K562 (cell line): ENCODE measurements around the gene IMMP2L.

Experiments
- CBX5 ChIP-seq: IDR thresholded peaks from 2 replicates; pipeline ENCODE4 v1.6.1; 2014; ENCODE audit warnings: low read depth, borderline replicate concordance
- CTCF ChIP-seq, 3 experiments: IDR thresholded peaks in 2 of 3; conservative IDR thresholded peaks in 1 of 3; 2 replicates each; pipeline ENCODE4 v1.5.1; 2011 to 2012; ENCODE audit warnings: low read length in 3 of 3, mild to moderate bottlenecking in 3 of 3, control low read depth in 2 of 3, improper control_type of control experiment in 1 of 3, inconsistent platforms in 1 of 3, low read depth in 1 of 3, mixed read lengths in 1 of 3, moderate library complexity in 1 of 3; ENCODE audit not compliant: insufficient read depth in 2 of 3
- ELF1 ChIP-seq: fragments of 200-800 bp; sonication (Bioruptor generic); IDR thresholded peaks from 2 replicates; pipeline ENCODE4 v1.6.1; 2016; ENCODE audit warnings: missing genetic modification characterization, missing compliant biosample characterization
- JUND ChIP-seq, 2 experiments: IDR thresholded peaks; 2 replicates in 1 of 2; 3 replicates in 1 of 2; pipeline ENCODE4 v1.6.1; 2011; ENCODE audit warnings: borderline replicate concordance in 2 of 2, low read depth in 2 of 2, low read length in 2 of 2, improper control_type of control experiment in 1 of 2, missing biosample characterization in 1 of 2, missing genetic modification characterization in 1 of 2, missing genetic modification reagents in 1 of 2
- MAFF ChIP-seq: IDR thresholded peaks from 2 replicates; pipeline ENCODE4 v1.6.1; 2012; ENCODE audit warnings: low read length, improper control_type of control experiment
- POLR2A ChIP-seq: fragments of 450-650 bp; conservative IDR thresholded peaks from 2 replicates; pipeline ENCODE4 v1.6.1; 2016
- POLR2AphosphoS5 ChIP-seq: IDR thresholded peaks from 2 replicates; pipeline ENCODE4 v1.6.1; 2011; ENCODE audit warnings: mild to moderate bottlenecking, low read depth, low read length, moderate library complexity; ENCODE audit not compliant: control insufficient read depth, insufficient read depth
- REST ChIP-seq, 2 experiments: fragments of 450-650 bp; formaldehyde crosslinking in 1 of 2; IDR thresholded peaks; 2 replicates each; pipeline versions ENCODE4 v1.4.0 to v1.6.1; 2014 to 2020; ENCODE audit warnings: mild to moderate bottlenecking in 2 of 2, borderline replicate concordance in 1 of 2, low read depth in 1 of 2
- SMC3 ChIP-seq: conservative IDR thresholded peaks from 2 replicates; pipeline ENCODE4 v1.6.1; 2011; ENCODE audit warnings: low read depth, low read length, improper control_type of control experiment; ENCODE audit not compliant: insufficient read depth
- ZFPM2 ChIP-seq: fragments of 250-450 bp; sonication (Bioruptor Pico); IDR thresholded peaks from 2 replicates; pipeline ENCODE4 v1.5.1; 2022; ENCODE audit warnings: mild to moderate bottlenecking

- TF ChIP-seq CTCF (IDR thresholded peaks at IDR 0.05 in 2 of 3, conservative IDR thresholded peaks at IDR 0.05 in 1 of 3; ENCODE audit: insufficient read depth in 2 of 3, low read depth in 1 of 3, low read length in 3 of 3) (no peak), MAFF (no peak), ZFPM2 (CRISPR knock-in tag) (no peak), ELF1 (tag) (no peak), POLR2AphosphoS5 (no peak), SMC3 (no peak), JUND (IDR thresholded peaks at IDR 0.05; ENCODE audit: borderline replicate concordance, low read depth, low read length) (no peak), JUND (tag; IDR thresholded peaks at IDR 0.05; ENCODE audit: borderline replicate concordance, low read depth, low read length) (no peak), CBX5 (no peak), POLR2A (no peak), REST (IDR thresholded peaks at IDR 0.05; ENCODE audit: borderline replicate concordance) (no peak), REST (CRISPR knock-in tag; IDR thresholded peaks at IDR 0.05; ENCODE audit: low read depth) (no peak)
These were observed 925.0 kb downstream of the IMMP2L start for GRCh38 chr7:110637252-110637651.
